ENCODE measurements around the gene COL4A2. TPM values are rescaled to one million over a fixed set of nuclear protein-coding genes. Genes with fewer than 3 reads are reported as not detected.

Gene COL4A2
- total RNA-seq, 1 experiment from 2014 or later: 66.0 TPM

GRCh38 chr13:110329258-110329657 lies 22.2 kb downstream of the COL4A2 start:
- Mint-ChIP-seq H3K4me1 (ENCODE audit: insufficient read depth, unreplicated experiment) (peaks cover 10% of the 10 kb centered on the region), H3K36me3 (ENCODE audit: insufficient read depth, unreplicated experiment) (peaks cover 6% of the 10 kb centered on the region), H3K9me3 (ENCODE audit: unreplicated experiment) (no peaks in the 10 kb centered on the region), H3K27me3 (ENCODE audit: insufficient read depth, unreplicated experiment) (no peaks in the 10 kb centered on the region), H3K27ac (ENCODE audit: low read depth, unreplicated experiment) (no peak overlapping the region), H3K4me3 (ENCODE audit: unreplicated experiment) (no peak overlapping the region)
- DNase-seq (ENCODE audit: unreplicated experiment): no peak
- BruUV-seq (replicated peaks): no TSS peak
- TF ChIP-seq CTCF (IDR thresholded peaks at IDR 0.05; ENCODE audit: unreplicated experiment): no peak
- intact Hi-C loops (cut with micrococcal nuclease): no loop called here
- CTCF ChIA-PET: interaction anchor here (0.6 kb wide), 1 partner anchor 82 kb away, joined by 5 read pairs; no protein-coding TSS in a partner anchor
- POLR2A ChIA-PET: no interaction called here

GRCh38 chr13:110329798-110330461 lies 22.8 kb downstream of the COL4A2 start:
- H3K4me1 Mint-ChIP-seq (ENCODE audit: insufficient read depth, unreplicated experiment): peaks cover 12% of the 10 kb centered on the region
- no peaks in the 10 kb centered on the region for H3K27me3 Mint-ChIP-seq (ENCODE audit: insufficient read depth, unreplicated experiment)
- DNase-seq (ENCODE audit: unreplicated experiment): no peak
- BruUV-seq (replicated peaks): no TSS peak
- H3K27ac Mint-ChIP-seq (ENCODE audit: low read depth, unreplicated experiment): no peak overlapping the region
- no peak for TF ChIP-seq CTCF (IDR thresholded peaks at IDR 0.05; ENCODE audit: unreplicated experiment)
- peaks cover 6% of the 10 kb centered on the region for H3K36me3 Mint-ChIP-seq (ENCODE audit: insufficient read depth, unreplicated experiment)
- intact Hi-C loops (cut with micrococcal nuclease): no loop called here
- ChIA-PET POLR2A (no interaction called here), CTCF (interaction anchor here (0.7 kb wide), 1 partner anchor 39 kb away, joined by 3 read pairs; no protein-coding TSS in a partner anchor)
- no peaks in the 10 kb centered on the region for H3K9me3 Mint-ChIP-seq (ENCODE audit: unreplicated experiment)
- H3K4me3 Mint-ChIP-seq (ENCODE audit: unreplicated experiment): no peak overlapping the region

- Mint-ChIP-seq H3K4me1 (ENCODE audit: insufficient read depth, unreplicated experiment) (peaks cover 14% of the 10 kb centered on the region), H3K4me3 (ENCODE audit: unreplicated experiment) (no peak overlapping the region), H3K36me3 (ENCODE audit: insufficient read depth, unreplicated experiment) (peaks cover 6% of the 10 kb centered on the region), H3K27ac (ENCODE audit: low read depth, unreplicated experiment) (no peak overlapping the region), H3K9me3 (ENCODE audit: unreplicated experiment) (no peaks in the 10 kb centered on the region), H3K27me3 (ENCODE audit: insufficient read depth, unreplicated experiment) (no peaks in the 10 kb centered on the region)
- no peak for DNase-seq (ENCODE audit: unreplicated experiment)
- BruUV-seq (replicated peaks): no TSS peak
- TF ChIP-seq CTCF (IDR thresholded peaks at IDR 0.05; ENCODE audit: unreplicated experiment): no peak
- CTCF ChIA-PET: interaction anchor here (0.7 kb wide), 1 partner anchor 39 kb away, joined by 3 read pairs; no protein-coding TSS in a partner anchor
- intact Hi-C loops (cut with micrococcal nuclease): no loop called here
- POLR2A ChIA-PET: no interaction called here
Observed at GRCh38 chr13:110330491-110331011, 23.5 kb downstream of the COL4A2 start.

- POLR2A ChIA-PET: interaction anchor here (0.6 to 0.9 kb wide), 2 partner anchors 10 to 220 kb away, joined by 3 to 5 read pairs; no protein-coding TSS in a partner anchor
Observed at GRCh38 chr13:110331362-110331761, 24.3 kb downstream of the COL4A2 start.

More at GRCh38 chr13:110331362-110331761, 24.3 kb downstream of the COL4A2 start:
- TF ChIP-seq CTCF (IDR thresholded peaks at IDR 0.05; ENCODE audit: unreplicated experiment): no peak
- CTCF ChIA-PET: interaction anchor here (0.6 kb wide), 1 partner anchor 108 kb away, joined by 3 read pairs; no protein-coding TSS in a partner anchor
- H3K27ac Mint-ChIP-seq (ENCODE audit: low read depth, unreplicated experiment): no peak overlapping the region
- BruUV-seq (replicated peaks): no TSS peak
- no peaks in the 10 kb centered on the region for H3K27me3 Mint-ChIP-seq (ENCODE audit: insufficient read depth, unreplicated experiment)
- H3K36me3 Mint-ChIP-seq (ENCODE audit: insufficient read depth, unreplicated experiment): peaks cover 6% of the 10 kb centered on the region
- DNase-seq (ENCODE audit: unreplicated experiment): no peak
- H3K9me3 Mint-ChIP-seq (ENCODE audit: unreplicated experiment): no peaks in the 10 kb centered on the region
- H3K4me1 Mint-ChIP-seq (ENCODE audit: insufficient read depth, unreplicated experiment): peaks cover 13% of the 10 kb centered on the region
- intact Hi-C loops (cut with micrococcal nuclease): no loop called here
- H3K4me3 Mint-ChIP-seq (ENCODE audit: unreplicated experiment): no peak overlapping the region
